ENCODE results near the gene DRP2. TPM values are rescaled to one million over a fixed set of nuclear protein-coding genes. Genes with fewer than 3 reads are reported as not detected.

The DRP2 gene
- total and polyA plus RNA-seq, 2 of the 13 experiments (the other 11 are each of a cell fraction or from before 2014, with no cell fraction given) = 0.04 to 0.07 TPM

DNA sequence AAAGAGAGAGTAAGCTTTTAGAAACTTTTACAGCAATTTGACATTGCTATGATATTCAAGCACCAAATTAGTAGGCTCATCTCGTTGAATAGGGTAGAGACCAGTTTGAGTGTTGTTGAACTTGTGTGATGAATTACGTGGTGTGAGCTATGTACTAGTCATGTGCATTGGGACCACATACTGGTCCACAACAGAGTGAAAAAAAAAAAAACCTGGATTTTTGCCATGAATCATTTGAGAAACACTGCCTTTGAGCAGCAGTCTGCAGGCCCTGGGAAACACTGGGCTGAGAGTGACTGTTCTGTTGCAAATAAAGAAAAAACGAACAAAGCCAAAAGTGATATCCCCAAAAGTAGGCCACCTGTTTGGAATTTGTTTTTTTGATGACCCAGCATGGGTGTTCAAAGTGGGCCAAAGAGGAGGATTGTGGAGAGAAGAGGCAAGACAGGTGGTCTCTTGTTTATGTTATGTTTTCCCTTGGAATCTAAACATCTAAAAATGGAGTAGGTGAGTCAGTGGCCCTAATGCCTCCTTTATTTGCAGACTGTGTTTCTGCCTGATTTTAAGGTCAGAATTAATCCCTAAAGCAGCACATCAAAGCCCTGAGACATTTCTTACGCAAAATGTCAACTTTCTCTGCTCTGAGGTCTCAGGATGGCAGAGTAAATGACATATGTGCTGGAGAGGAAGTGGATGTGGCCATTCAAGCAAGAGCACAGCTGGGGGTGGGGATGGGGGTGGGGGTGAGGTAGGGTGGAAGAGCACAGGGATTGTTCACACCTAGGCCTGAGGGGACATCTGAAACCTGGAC lies 38.1 kb downstream of the DRP2 start (continued):
- no peak for TF ChIP-seq NR1H2 (CRISPR knock-in tag; IDR thresholded peaks at IDR 0.05; ENCODE audit: borderline replicate concordance, low read depth)

DNA sequence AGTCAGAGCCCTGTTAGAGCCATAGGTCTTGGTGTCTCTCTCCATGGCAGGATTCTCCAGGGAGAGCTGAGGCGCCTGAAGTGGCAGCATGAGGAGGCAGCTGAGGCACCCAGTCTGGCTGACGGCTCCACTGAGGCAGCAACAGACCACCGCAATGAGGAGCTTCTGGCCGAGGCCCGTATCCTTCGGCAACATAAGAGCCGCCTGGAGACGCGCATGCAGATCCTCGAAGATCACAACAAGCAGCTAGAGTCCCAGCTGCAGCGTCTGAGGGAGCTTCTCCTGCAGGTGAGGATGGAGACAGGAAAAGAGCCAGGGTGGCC lies 38.6 kb downstream of the DRP2 start:
- TF ChIP-seq HES4 (CRISPR knock-in tag; IDR thresholded peaks at IDR 0.05; ENCODE audit: borderline replicate concordance) = no peak
- TF ChIP-seq PRMT3 (CRISPR knock-in tag; IDR thresholded peaks at IDR 0.05; ENCODE audit: borderline replicate concordance, low read depth) = no peak
- TF ChIP-seq RAD51 (IDR thresholded peaks at IDR 0.05; ENCODE audit: borderline replicate concordance) = no peak
- TF ChIP-seq TOPORS (CRISPR knock-in tag; IDR thresholded peaks at IDR 0.05) = no peak
- TF ChIP-seq, protein P1, sequence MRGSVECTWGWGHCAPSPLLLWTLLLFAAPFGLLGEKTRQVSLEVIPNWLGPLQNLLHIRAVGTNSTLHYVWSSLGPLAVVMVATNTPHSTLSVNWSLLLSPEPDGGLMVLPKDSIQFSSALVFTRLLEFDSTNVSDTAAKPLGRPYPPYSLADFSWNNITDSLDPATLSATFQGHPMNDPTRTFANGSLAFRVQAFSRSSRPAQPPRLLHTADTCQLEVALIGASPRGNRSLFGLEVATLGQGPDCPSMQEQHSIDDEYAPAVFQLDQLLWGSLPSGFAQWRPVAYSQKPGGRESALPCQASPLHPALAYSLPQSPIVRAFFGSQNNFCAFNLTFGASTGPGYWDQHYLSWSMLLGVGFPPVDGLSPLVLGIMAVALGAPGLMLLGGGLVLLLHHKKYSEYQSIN (CRISPR knock-in tag; IDR thresholded peaks at IDR 0.05; ENCODE audit: borderline replicate concordance) = no peak
- TF ChIP-seq DMAP1 (CRISPR knock-in tag; IDR thresholded peaks at IDR 0.05) = no peak
- no peak for TF ChIP-seq ZNF644 (CRISPR knock-in tag; IDR thresholded peaks at IDR 0.05; ENCODE audit: low read depth)
- TF ChIP-seq ZFP62 (CRISPR knock-in tag; IDR thresholded peaks at IDR 0.05) = no peak
- TF ChIP-seq ZSCAN12 (CRISPR knock-in tag; IDR thresholded peaks at IDR 0.05) = no peak
- no peak for TF ChIP-seq MEF2D (CRISPR knock-in tag; IDR thresholded peaks at IDR 0.05)
- TF ChIP-seq KLF12 (CRISPR knock-in tag; IDR thresholded peaks at IDR 0.05; ENCODE audit: borderline replicate concordance) = no peak
- TF ChIP-seq, protein P2, sequence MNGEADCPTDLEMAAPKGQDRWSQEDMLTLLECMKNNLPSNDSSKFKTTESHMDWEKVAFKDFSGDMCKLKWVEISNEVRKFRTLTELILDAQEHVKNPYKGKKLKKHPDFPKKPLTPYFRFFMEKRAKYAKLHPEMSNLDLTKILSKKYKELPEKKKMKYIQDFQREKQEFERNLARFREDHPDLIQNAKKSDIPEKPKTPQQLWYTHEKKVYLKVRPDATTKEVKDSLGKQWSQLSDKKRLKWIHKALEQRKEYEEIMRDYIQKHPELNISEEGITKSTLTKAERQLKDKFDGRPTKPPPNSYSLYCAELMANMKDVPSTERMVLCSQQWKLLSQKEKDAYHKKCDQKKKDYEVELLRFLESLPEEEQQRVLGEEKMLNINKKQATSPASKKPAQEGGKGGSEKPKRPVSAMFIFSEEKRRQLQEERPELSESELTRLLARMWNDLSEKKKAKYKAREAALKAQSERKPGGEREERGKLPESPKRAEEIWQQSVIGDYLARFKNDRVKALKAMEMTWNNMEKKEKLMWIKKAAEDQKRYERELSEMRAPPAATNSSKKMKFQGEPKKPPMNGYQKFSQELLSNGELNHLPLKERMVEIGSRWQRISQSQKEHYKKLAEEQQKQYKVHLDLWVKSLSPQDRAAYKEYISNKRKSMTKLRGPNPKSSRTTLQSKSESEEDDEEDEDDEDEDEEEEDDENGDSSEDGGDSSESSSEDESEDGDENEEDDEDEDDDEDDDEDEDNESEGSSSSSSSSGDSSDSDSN (CRISPR knock-in tag; IDR thresholded peaks at IDR 0.05) = no peak
- no peak for TF ChIP-seq ZSCAN31 (CRISPR knock-in tag; IDR thresholded peaks at IDR 0.05; ENCODE audit: low read depth)
- TF ChIP-seq ZNF225 (CRISPR knock-in tag; IDR thresholded peaks at IDR 0.05) = no peak
- no peak for TF ChIP-seq ZNF350 (CRISPR knock-in tag; IDR thresholded peaks at IDR 0.05; ENCODE audit: borderline replicate concordance, low read depth)
- no CpG with 5 or more reads among the region's 11 CpGs for WGBS (ENCODE audit: low lambda C conversion rate)
- Histone ChIP-seq H3K36me3 (replicated peaks in 1 of 2; ENCODE audit: control insufficient read depth in 1 of 2, insufficient read depth in 2 of 2, low read length in 2 of 2) (no peaks in the 10 kb centered on the region), H3K4me1 (ENCODE audit: insufficient read depth, low read length) (no peaks in the 10 kb centered on the region), H4K20me1 (ENCODE audit: insufficient read depth, low read length) (no peaks in the 10 kb centered on the region), H2AFZ (ENCODE audit: low read length) (no peak overlapping the region), H3K27ac (ENCODE audit: extremely low read length, insufficient read depth, low read length) (no peak overlapping the region), H3K4me3 (replicated peaks in 1 of 3; ENCODE audit: insufficient read depth in 1 of 3, low read depth in 2 of 3, low read length in 3 of 3) (no peak overlapping the region), H3K9me3 (ENCODE audit: low read length) (no peaks in the 10 kb centered on the region), H3K79me2 (ENCODE audit: insufficient read depth, low read length) (no peaks in the 10 kb centered on the region), H3K4me2 (ENCODE audit: low read depth, low read length) (no peak overlapping the region), H3K9ac (ENCODE audit: insufficient read depth, low read depth, low read length) (no peak overlapping the region), H3K27me3 (ENCODE audit: control insufficient read depth in 1 of 2, insufficient read depth in 2 of 2, low read length in 2 of 2) (no peaks in the 10 kb centered on the region)
- BruUV-seq (replicated peaks) = no TSS peak
- ChIA-PET CTCF (ENCODE audit: low intra/inter-chr PET ratio, low total read pairs) (no interaction called here), POLR2A (no interaction called here)
- in situ Hi-C loops (cut with HindIII; ENCODE audit: extremely low pct_ligation_motif_present, low pct_unique_long_range_greater_than_20kb) (no loop called here), intact Hi-C loops (cut with micrococcal nuclease; ENCODE audit: unreplicated experiment) (no loop called here)
- FAIRE-seq (no peak), DNase-seq (ENCODE audit: low spot score) (no peak), ATAC-seq (no peak)
